GM23248 (cell line): ENCODE measurements around the gene RPL35. TPM values are rescaled to one million over a fixed set of nuclear protein-coding genes. Genes with fewer than 3 reads are reported as not detected.

Experiments
- DNase-seq: peaks from one replicate; pipeline ENCODE4 v3.0.0-alpha.2; 2015
- H2AFZ ChIP-seq: fragments of 200-600 bp; sonication (generic); 2 replicates; pipeline ENCODE4 v1.6.1; 2016; ENCODE audit warnings: antibody characterized with exemption
- H3F3A ChIP-seq: fragments of 200-600 bp; sonication (generic); 2 replicates; pipeline ENCODE4 v1.6.1; 2016; ENCODE audit warnings: mild to moderate bottlenecking, antibody characterized with exemption, mixed run types; ENCODE audit not compliant: insufficient read depth
- H3K27ac ChIP-seq: fragments of 200-600 bp; sonication (generic); 2 replicates; pipeline ENCODE4 v1.5.1; 2016; ENCODE audit warnings: mild to moderate bottlenecking
- H3K27me3 ChIP-seq: fragments of 200-600 bp; sonication (generic); replicated peaks from 2 replicates; pipeline ENCODE4 v1.6.1; 2016; ENCODE audit warnings: mild to moderate bottlenecking; ENCODE audit not compliant: insufficient read depth
- H3K36me3 ChIP-seq: fragments of 200-600 bp; sonication (generic); 2 replicates; pipeline ENCODE4 v1.6.1; 2016; ENCODE audit warnings: low read depth, mild to moderate bottlenecking
- H3K4me1 ChIP-seq: fragments of 200-600 bp; sonication (generic); 2 replicates; pipeline ENCODE4 v1.6.1; 2016; ENCODE audit warnings: mild to moderate bottlenecking; ENCODE audit not compliant: insufficient read depth
- H3K4me2 ChIP-seq: fragments of 200-600 bp; sonication (generic); one replicate; pipeline ENCODE4 v1.6.1; 2016; ENCODE audit warnings: mild to moderate bottlenecking; ENCODE audit not compliant: unreplicated experiment
- H3K4me3 ChIP-seq: fragments of 200-600 bp; sonication (generic); 2 replicates; pipeline ENCODE4 v1.5.1; 2016; ENCODE audit warnings: mild to moderate bottlenecking
- H3K79me2 ChIP-seq: fragments of 200-600 bp; sonication (generic); 2 replicates; pipeline ENCODE4 v1.6.1; 2016; ENCODE audit warnings: mild to moderate bottlenecking; ENCODE audit not compliant: insufficient read depth
- H3K9ac ChIP-seq: fragments of 200-600 bp; sonication (generic); 2 replicates; pipeline ENCODE4 v1.6.1; 2016; ENCODE audit warnings: mild to moderate bottlenecking
- H3K9me2 ChIP-seq: fragments of 200-600 bp; sonication (generic); 2 replicates; pipeline ENCODE4 v1.6.1; 2016; ENCODE audit warnings: mixed run types, mild to moderate bottlenecking, moderate library complexity; ENCODE audit not compliant: insufficient read depth
- H3K9me3 ChIP-seq: fragments of 200-600 bp; sonication (generic); one replicate; pipeline ENCODE4 v1.6.1; 2017; ENCODE audit warnings: low read depth
- H4K20me1 ChIP-seq: fragments of 200-600 bp; sonication (generic); 2 replicates; pipeline ENCODE4 v1.6.0; 2016; ENCODE audit not compliant: insufficient read depth
- EZH2 ChIP-seq: fragments of 200-600 bp; sonication (generic); IDR thresholded peaks from 2 replicates; pipeline ENCODE4 v1.6.1; 2018; ENCODE audit warnings: antibody characterized with exemption, mild to moderate bottlenecking; ENCODE audit not compliant: insufficient read depth, poor library complexity, severe bottlenecking
- EZH2phosphoT487 ChIP-seq: fragments of 200-600 bp; sonication (generic); IDR thresholded peaks from 2 replicates; pipeline ENCODE4 v1.6.1; 2018; ENCODE audit warnings: antibody characterized with exemption, moderate library complexity, mild to moderate bottlenecking, low read depth; ENCODE audit not compliant: insufficient read depth
- WGBS, 2 experiments: methylation state at CpG; one replicate each; pipeline ENCODE4 v1.1.6; 2015 to 2017; ENCODE audit warnings: low lambda C conversion rate in 2 of 2, low coverage in 1 of 2; ENCODE audit errors: missing lambda C conversion rate in 2 of 2; 5-methylcytosine and 5-hydroxymethylcytosine counted together
- in situ Hi-C: fragments of 300-500 bp; cut with MboI; formaldehyde crosslinking; loops from 2 replicates; pipeline ENCODE4 v1.15.0; 2020
- polyA plus RNA-seq: library from polyadenylated mRNA; unstranded; fragments of >200 nt; fragmentation: Nextera tagmentation; extraction: Ambion mirVana; gene quantifications from 2 replicates; pipeline ENCODE4 v1.2.1, GENCODE V29; 2016
- total RNA-seq: library from RNA; depleted of rRNA; stranded (reverse); fragments of >200 nt; shearing (Covaris generic); gene quantifications from 2 replicates; pipeline ENCODE4 v1.2.3, GENCODE V29; 2014

RPL35 gene
- total and polyA plus RNA-seq, 2 experiments from 2014 or later: 1,193 to 1,199 TPM

DNA sequence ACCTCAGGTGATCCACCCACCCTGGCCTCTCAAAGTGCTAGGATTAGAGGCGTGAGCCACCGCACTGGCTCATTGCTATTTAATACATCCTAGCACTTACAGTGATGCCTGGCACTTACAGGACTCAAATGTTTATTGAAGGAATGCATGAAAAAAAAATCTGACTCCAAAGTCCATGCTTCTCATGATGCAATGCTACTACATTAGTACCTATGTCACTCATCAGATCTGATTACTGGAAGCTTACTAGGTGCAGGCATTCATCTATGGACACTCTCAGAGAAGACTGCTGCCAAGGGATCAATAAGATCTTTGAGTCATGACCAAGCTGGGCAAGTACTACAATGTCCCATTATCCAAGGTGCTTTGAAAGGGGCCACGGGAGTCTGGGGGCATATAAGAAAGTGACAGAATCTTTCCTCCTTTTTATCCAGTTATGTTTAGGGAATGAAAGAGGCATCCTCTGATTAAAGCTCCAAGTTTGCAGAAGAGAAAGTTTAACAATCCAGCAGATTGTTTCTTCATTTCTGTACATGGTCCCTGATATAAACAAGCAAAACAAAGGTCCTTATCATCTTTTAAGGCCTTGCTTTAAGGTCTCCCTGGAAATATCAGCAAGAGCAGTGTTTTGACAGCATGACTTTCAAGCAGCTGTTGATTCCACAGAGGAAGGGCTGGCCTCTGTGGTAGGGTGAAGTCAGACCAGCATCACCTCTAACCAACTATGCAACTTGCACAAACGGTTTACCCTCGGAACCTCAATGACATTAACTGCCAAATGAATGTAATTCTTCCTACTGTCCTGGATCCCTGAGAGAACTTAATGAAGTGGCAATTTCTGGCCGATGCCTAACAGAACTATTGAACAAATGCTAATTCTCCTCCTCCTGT lies 36.1 kb upstream of the RPL35 start:
- 83 to 84% methylated on average over 6 of the region's 6 CpGs for WGBS, 2 experiments
- Histone ChIP-seq H3K27ac (no peak overlapping the region), H3K9me3 (no peaks in the 10 kb centered on the region), H3K27me3 (no peaks in the 10 kb centered on the region), H3K4me1 (peaks cover 2% of the 10 kb centered on the region; the same call in 1 of the 2 replicates), H3K9ac (no peak overlapping the region), H3K36me3 (peaks cover 9% of the 10 kb centered on the region; the same call in 1 of the 2 replicates), H3K9me2 (no peaks in the 10 kb centered on the region), H3K79me2 (no peaks in the 10 kb centered on the region), H2AFZ (no peak overlapping the region), H3F3A (peaks cover 2% of the 10 kb centered on the region; the same call in 1 of the 2 replicates), H3K4me3 (no peak overlapping the region), H4K20me1 (no peaks in the 10 kb centered on the region), H3K4me2 (no peak overlapping the region)
- DNase-seq: no peak
- TF ChIP-seq EZH2phosphoT487 (no peak), EZH2 (no peak)
- in situ Hi-C loops: no loop called here

DNA sequence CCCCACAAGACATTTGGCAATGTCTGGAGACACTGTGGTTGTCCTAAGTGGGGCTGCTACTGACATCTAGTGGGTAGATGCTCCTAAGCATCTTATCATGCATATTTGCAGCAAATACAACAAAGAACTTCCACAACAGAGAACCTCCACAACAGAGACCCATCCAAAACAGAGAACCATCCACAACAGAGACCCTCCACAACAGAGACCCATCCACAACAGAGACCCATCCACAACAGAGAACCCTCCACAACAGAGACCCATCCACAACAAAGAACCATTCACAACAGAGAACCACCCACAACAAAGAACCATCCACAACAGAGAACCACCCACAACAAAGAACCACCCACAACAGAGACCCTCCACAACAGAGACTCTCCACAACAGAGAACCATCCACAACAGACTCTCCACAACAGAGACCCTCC lies 33.0 kb upstream of the RPL35 start:
- TF ChIP-seq EZH2 (no peak), EZH2phosphoT487 (no peak)
- Histone ChIP-seq H2AFZ (no peak overlapping the region), H3K4me1 (no peaks in the 10 kb centered on the region), H3K27me3 (no peaks in the 10 kb centered on the region), H3K9ac (no peak overlapping the region), H3K27ac (no peak overlapping the region), H3K9me2 (no peaks in the 10 kb centered on the region), H3K36me3 (peaks cover 9% of the 10 kb centered on the region; the same call in 1 of the 2 replicates), H3K4me2 (no peak overlapping the region), H3K4me3 (no peak overlapping the region), H3K9me3 (no peaks in the 10 kb centered on the region), H4K20me1 (no peaks in the 10 kb centered on the region), H3F3A (no peaks in the 10 kb centered on the region), H3K79me2 (no peaks in the 10 kb centered on the region)
- in situ Hi-C loops: no loop called here
- peak; percentile 64 for DNase-seq

DNA sequence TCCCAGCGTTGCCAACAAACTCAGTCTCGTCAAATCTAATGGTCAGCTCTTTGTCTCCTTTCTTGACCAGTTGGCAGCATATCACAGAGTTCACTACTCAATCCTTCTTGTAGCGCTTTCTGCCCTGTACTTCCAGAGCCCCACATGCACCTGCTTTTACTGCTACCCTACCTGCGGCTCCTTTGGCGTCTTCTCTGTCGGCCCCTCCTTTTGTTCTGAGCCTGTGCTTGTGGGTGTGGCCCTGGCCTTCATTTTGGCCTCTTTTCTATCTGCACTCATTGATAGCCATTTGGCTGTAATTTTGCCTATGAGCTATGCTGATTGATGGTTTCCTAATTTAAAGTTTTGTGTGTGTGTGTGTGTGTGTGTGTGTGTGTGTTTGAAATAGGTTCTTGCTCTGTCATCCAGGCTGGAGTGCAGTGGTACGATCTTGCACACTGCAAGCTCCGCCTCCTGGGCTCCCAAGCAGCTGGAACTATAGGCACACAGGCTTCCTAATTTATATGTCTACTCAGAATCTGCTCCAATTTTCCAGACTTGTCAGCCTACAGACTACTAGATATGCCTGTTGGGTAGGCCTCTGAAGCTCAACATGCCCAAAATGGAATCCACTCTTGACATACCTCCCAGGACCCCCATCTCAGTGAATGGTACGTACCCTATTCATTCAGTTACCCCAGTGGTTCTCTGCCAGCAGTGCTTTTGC lies 32.4 kb upstream of the RPL35 start:
- WGBS, 2 experiments: 85 to 87% methylated on average over 9 of the region's 9 CpGs
- Histone ChIP-seq H3K4me2 (no peak overlapping the region), H3K27me3 (no peaks in the 10 kb centered on the region), H3K27ac (no peak overlapping the region), H3K4me3 (no peak overlapping the region), H3F3A (no peaks in the 10 kb centered on the region), H2AFZ (no peak overlapping the region), H3K79me2 (no peaks in the 10 kb centered on the region), H3K9ac (no peak overlapping the region), H3K9me3 (no peaks in the 10 kb centered on the region), H3K36me3 (peaks cover 9% of the 10 kb centered on the region; the same call in 1 of the 2 replicates), H4K20me1 (no peaks in the 10 kb centered on the region), H3K4me1 (no peaks in the 10 kb centered on the region), H3K9me2 (no peaks in the 10 kb centered on the region)
- in situ Hi-C loops: no loop called here
- DNase-seq: no peak
- TF ChIP-seq EZH2 (no peak), EZH2phosphoT487 (no peak)

DNA sequence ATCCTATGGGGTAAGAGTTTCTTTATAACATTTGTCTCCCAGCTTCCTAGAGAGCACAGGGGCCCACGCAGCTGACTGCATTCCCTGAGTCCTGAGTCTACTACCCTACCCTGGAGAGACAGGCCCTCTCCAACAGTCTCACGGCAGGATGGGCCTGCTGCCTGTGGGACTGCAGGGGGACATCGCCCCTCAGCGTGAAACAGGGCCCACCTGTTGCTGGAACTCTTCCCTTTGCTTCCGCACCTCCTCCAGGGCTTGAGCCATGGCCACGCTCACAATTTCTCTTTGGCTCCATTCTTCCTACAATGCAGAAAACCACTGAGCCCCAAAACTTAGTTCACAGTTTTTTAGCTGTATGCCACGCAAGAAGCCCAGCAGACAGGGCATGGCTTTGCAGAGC lies 28.4 kb upstream of the RPL35 start:
- Histone ChIP-seq H3K36me3 (peaks cover 9% of the 10 kb centered on the region; the same call in 1 of the 2 replicates), H3K4me2 (no peak overlapping the region), H3K4me3 (no peak overlapping the region), H2AFZ (no peak overlapping the region), H3F3A (no peaks in the 10 kb centered on the region), H3K9ac (no peak overlapping the region), H3K27me3 (no peaks in the 10 kb centered on the region), H4K20me1 (no peaks in the 10 kb centered on the region; the same call in 1 of the 2 replicates), H3K9me2 (no peaks in the 10 kb centered on the region), H3K27ac (no peak overlapping the region), H3K9me3 (no peaks in the 10 kb centered on the region), H3K79me2 (no peaks in the 10 kb centered on the region), H3K4me1 (no peaks in the 10 kb centered on the region)
- no peak for DNase-seq
- 90 to 92% methylated on average over 7 of the region's 7 CpGs for WGBS, 2 experiments
- TF ChIP-seq EZH2phosphoT487: no peak
- in situ Hi-C loops: no loop called here
